Activated CD4-positive, alpha-beta memory T cell treated with anti-CD3 and anti-CD28 coated beads for 36 hours (primary cell): ENCODE results near the gene PDZD8. TPM values are rescaled to one million over a fixed set of nuclear protein-coding genes. Genes with fewer than 3 reads are reported as not detected.

ENCODE experiments used
- CTCF ChIA-PET: fragments of 350-600 bp; sonication (Branson Sonifier 250); formaldehyde crosslinking; loops from one replicate; lab custom pipeline; 2021; ENCODE audit warnings: antibody characterized with exemption, inconsistent platforms; lab: Charles Lee
- POLR2A ChIA-PET: fragments of 350-600 bp; sonication (Branson Sonifier 250); formaldehyde crosslinking; loops from one replicate; lab custom pipeline; 2021; ENCODE audit warnings: antibody characterized with exemption; lab: Charles Lee
- DNase-seq: peaks from one replicate; pipeline ENCODE4 v3.0.0-alpha.2; 2020
- H3K27ac Mint-ChIP-seq: one replicate; pipeline ENCODE4 v1.8.0; 2021; ENCODE audit warnings: mixed read lengths
- H3K27me3 Mint-ChIP-seq: one replicate; pipeline ENCODE4 v1.8.0; 2021; ENCODE audit warnings: mixed read lengths
- H3K36me3 Mint-ChIP-seq: one replicate; pipeline ENCODE4 v1.8.0; 2021; ENCODE audit warnings: mixed read lengths
- H3K4me1 Mint-ChIP-seq: one replicate; pipeline ENCODE4 v1.8.0; 2021; ENCODE audit warnings: low read depth, mixed read lengths
- H3K4me3 Mint-ChIP-seq: one replicate; pipeline ENCODE4 v1.8.0; 2021; ENCODE audit warnings: mild to moderate bottlenecking, mixed read lengths
- H3K9me3 Mint-ChIP-seq: one replicate; pipeline ENCODE4 v1.8.0; 2021; ENCODE audit warnings: mixed read lengths
- intact Hi-C: fragments of 100-400 bp; cut with micrococcal nuclease; formaldehyde crosslinking; loops from one replicate; pipeline ENCODE4 v1.15.1; 2023
- total RNA-seq, 2 experiments: library from RNA; stranded (reverse); gene quantifications; one replicate each; pipeline ENCODE4 v1.2.3, GENCODE V29; 2021

The PDZD8 gene
- total RNA-seq, result 10 to 100 TPM; 14.3 to 16.2 TPM

DNA sequence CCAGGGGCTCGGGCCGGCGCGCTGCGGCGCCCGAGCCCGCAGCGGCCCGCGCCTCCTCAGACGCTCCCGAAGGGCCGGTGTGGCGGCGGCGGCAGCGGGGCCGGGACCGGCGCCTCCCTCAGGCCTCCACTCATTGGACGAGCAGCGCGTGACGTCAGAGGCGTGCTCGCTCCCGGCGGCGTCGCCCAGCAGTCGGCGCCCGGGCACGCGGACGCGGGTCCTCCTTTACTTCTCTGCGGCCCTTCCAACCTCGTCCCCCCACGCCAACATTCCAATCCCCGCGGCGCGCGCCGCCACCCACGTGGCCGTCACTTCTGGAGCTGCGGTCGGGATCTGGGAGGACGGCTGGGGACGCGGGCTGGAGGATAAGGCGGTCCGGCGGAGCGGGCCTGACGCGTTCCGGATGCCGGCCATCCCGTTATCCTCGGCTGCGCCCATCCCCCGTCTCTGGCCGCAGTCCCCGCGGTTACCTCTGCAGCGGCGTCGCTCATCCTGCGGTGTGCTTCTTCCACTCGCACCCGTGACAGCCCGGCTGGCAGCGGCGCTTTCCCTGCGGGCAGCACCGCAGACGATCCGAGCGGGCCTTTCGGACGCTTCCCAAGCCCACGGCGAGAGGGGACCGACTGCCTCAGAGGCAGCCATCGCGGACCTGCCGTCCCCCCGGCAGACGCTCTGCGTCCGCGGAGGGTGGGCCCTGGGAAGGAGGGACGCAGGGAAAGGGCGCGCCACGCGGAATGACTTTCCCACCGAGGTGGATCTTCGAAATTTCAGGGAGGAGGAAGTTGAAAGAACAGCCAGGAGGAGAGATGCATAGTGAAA lies at the start of gene PDZD8:
TSS of gene PDZD8 (minus strand) at position 81 of the 819 bp plus-strand sequence. CDS start 213 bp downstream, outside the sequence.
- Mint-ChIP-seq H3K27ac (peak within 1 kb of the TSS; percentile 69), H3K9me3 (no peaks in the 10 kb centered on the region), H3K36me3 (peaks cover 3% of the 10 kb centered on the region), H3K4me3 (peak within 1 kb of the TSS; percentile 92), H3K4me1 (peaks cover 20% of the 10 kb centered on the region), H3K27me3 (peaks cover 12% of the 10 kb centered on the region)
- peak; percentile 91 for DNase-seq
- intact Hi-C loops, result loop anchor here (5.0 to 10.0 kb wide), 4 partner anchors 279 to 1379 kb away; partner anchors contain the start of genes CACUL1, FAM204A and RAB11FIP2
- CTCF ChIA-PET, result no interaction called here
- POLR2A ChIA-PET, result no interaction called here

- H3K27ac Mint-ChIP-seq, result no peak overlapping the region
- no peaks in the 10 kb centered on the region for H3K4me1 Mint-ChIP-seq
- POLR2A ChIA-PET, result no interaction called here
- peaks cover 6% of the 10 kb centered on the region for H3K9me3 Mint-ChIP-seq
- peaks cover 2% of the 10 kb centered on the region for H3K27me3 Mint-ChIP-seq
- no peaks in the 10 kb centered on the region for H3K36me3 Mint-ChIP-seq
- intact Hi-C loops, result no loop called here
- DNase-seq, result no peak
- CTCF ChIA-PET, result no interaction called here
- no peak overlapping the region for H3K4me3 Mint-ChIP-seq
Measured at GRCh38 chr10:117424171-117424570, 48.9 kb upstream of the PDZD8 start.

DNA sequence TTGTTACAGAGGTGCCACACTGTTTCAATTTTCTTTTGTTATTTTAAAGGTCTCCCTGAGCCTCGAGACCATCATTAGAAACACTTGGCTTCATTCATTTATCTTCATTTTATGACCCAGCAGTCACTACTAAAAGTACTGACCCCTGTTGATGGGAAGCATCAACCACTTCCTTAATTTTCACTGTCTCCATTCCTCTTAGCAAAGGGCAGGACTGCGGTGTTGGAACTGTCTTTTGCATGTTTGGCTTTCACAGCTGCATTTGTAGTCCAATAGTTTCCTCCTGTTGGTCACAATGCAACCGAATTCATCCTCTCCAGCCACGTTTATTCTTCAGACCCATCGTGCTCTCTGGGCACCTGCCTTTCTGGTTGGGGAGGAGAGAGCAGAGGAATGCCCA lies 46.7 kb upstream of the PDZD8 start:
- Mint-ChIP-seq H3K27me3 (peaks cover 2% of the 10 kb centered on the region), H3K27ac (no peak overlapping the region), H3K9me3 (peaks cover 6% of the 10 kb centered on the region), H3K36me3 (no peaks in the 10 kb centered on the region), H3K4me1 (no peaks in the 10 kb centered on the region), H3K4me3 (no peak overlapping the region)
- no peak for DNase-seq
- intact Hi-C loops, result no loop called here
- ChIA-PET POLR2A (no interaction called here), CTCF (no interaction called here)

GRCh38 chr10:117420768-117421167 lies 45.5 kb upstream of the PDZD8 start:
- POLR2A ChIA-PET, result no interaction called here
- H3K4me3 Mint-ChIP-seq, result no peak overlapping the region
- H3K36me3 Mint-ChIP-seq, result no peaks in the 10 kb centered on the region
- no peaks in the 10 kb centered on the region for H3K4me1 Mint-ChIP-seq
- DNase-seq, result no peak
- H3K27me3 Mint-ChIP-seq, result peaks cover 2% of the 10 kb centered on the region
- H3K9me3 Mint-ChIP-seq, result peaks cover 6% of the 10 kb centered on the region
- CTCF ChIA-PET, result interaction anchor here (1.2 to 2.0 kb wide), 2 partner anchors 10 to 204 kb away, joined by 3 to 5 read pairs; no protein-coding TSS in a partner anchor
- intact Hi-C loops, result no loop called here
- no peak overlapping the region for H3K27ac Mint-ChIP-seq

- no peaks in the 10 kb centered on the region for H3K36me3 Mint-ChIP-seq
- CTCF ChIA-PET, result interaction anchor here (1.0 to 2.0 kb wide), 2 partner anchors 24 to 203 kb away, joined by 3 to 5 read pairs; no protein-coding TSS in a partner anchor
- no peak overlapping the region for H3K27ac Mint-ChIP-seq
- H3K4me1 Mint-ChIP-seq, result no peaks in the 10 kb centered on the region
- no peak for DNase-seq
- H3K9me3 Mint-ChIP-seq, result peaks cover 6% of the 10 kb centered on the region
- intact Hi-C loops, result no loop called here
- POLR2A ChIA-PET, result no interaction called here
- H3K4me3 Mint-ChIP-seq, result no peak overlapping the region
- H3K27me3 Mint-ChIP-seq, result peaks cover 2% of the 10 kb centered on the region
Measured at GRCh38 chr10:117419921-117420320, 44.7 kb upstream of the PDZD8 start.

- no peaks in the 10 kb centered on the region for H3K36me3 Mint-ChIP-seq
- POLR2A ChIA-PET, result no interaction called here
- H3K27me3 Mint-ChIP-seq, result peaks cover 2% of the 10 kb centered on the region
- H3K9me3 Mint-ChIP-seq, result peaks cover 6% of the 10 kb centered on the region
- no peak overlapping the region for H3K4me3 Mint-ChIP-seq
- intact Hi-C loops, result no loop called here
- H3K27ac Mint-ChIP-seq, result no peak overlapping the region
- DNase-seq, result no peak
- CTCF ChIA-PET, result no interaction called here
- H3K4me1 Mint-ChIP-seq, result no peaks in the 10 kb centered on the region
Measured at GRCh38 chr10:117419159-117419558, 43.9 kb upstream of the PDZD8 start.

GRCh38 chr10:117418121-117418520 lies 42.9 kb upstream of the PDZD8 start:
- no peak for DNase-seq
- POLR2A ChIA-PET, result no interaction called here
- no peak overlapping the region for H3K4me3 Mint-ChIP-seq
- CTCF ChIA-PET, result no interaction called here
- no peak overlapping the region for H3K27ac Mint-ChIP-seq
- H3K36me3 Mint-ChIP-seq, result no peaks in the 10 kb centered on the region
- H3K27me3 Mint-ChIP-seq, result peaks cover 4% of the 10 kb centered on the region
- no peaks in the 10 kb centered on the region for H3K4me1 Mint-ChIP-seq
- H3K9me3 Mint-ChIP-seq, result peaks cover 6% of the 10 kb centered on the region
- intact Hi-C loops, result no loop called here

- H3K27me3 Mint-ChIP-seq, result peaks cover 4% of the 10 kb centered on the region
- POLR2A ChIA-PET, result no interaction called here
- CTCF ChIA-PET, result no interaction called here
- intact Hi-C loops, result no loop called here
- no peak for DNase-seq
- H3K4me3 Mint-ChIP-seq, result no peak overlapping the region
- H3K27ac Mint-ChIP-seq, result no peak overlapping the region
- no peaks in the 10 kb centered on the region for H3K4me1 Mint-ChIP-seq
- H3K9me3 Mint-ChIP-seq, result peaks cover 6% of the 10 kb centered on the region
- no peaks in the 10 kb centered on the region for H3K36me3 Mint-ChIP-seq
Measured at GRCh38 chr10:117417196-117417595, 42.0 kb upstream of the PDZD8 start.

DNA sequence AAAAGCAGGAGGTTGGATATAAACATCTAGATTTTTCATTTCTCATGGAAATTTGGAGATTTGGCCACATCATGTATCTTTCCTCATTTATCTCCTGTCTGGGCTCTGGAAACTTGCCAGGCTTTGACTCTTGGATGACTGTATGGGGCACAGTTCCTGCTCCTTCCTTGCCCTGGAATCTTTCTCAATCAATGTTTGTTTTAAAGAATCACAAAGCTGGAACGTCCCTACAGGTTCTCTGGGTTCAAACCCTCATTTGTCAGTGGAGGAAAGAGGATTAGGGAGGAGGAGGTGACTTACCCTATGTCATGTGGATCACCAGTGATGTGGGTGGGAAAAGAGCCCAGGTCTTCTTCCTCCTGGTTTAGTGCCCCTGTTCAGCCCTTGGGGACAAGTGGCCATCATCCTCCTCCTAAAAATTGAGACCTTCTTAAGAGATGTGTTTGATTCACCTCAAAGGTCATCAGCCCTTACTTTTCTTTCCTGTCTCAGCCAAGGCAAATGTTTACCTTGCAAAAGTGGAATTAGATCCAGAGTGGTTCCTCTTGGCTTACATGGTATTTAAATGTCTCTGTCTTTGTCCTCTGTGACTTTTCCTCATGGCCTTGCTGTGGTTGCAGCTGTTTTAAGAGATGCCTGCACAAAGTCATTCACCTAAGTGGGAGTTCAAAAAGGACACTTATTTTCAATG lies 38.8 kb upstream of the PDZD8 start:
- CTCF ChIA-PET, result no interaction called here
- Mint-ChIP-seq H3K4me3 (no peak overlapping the region), H3K4me1 (no peaks in the 10 kb centered on the region), H3K27ac (no peak overlapping the region), H3K9me3 (no peaks in the 10 kb centered on the region), H3K27me3 (peaks cover 3% of the 10 kb centered on the region), H3K36me3 (no peaks in the 10 kb centered on the region)
- intact Hi-C loops, result no loop called here
- DNase-seq, result no peak
- POLR2A ChIA-PET, result no interaction called here

- POLR2A ChIA-PET, result no interaction called here
- DNase-seq, result no peak
- intact Hi-C loops, result no loop called here
- no peaks in the 10 kb centered on the region for H3K9me3 Mint-ChIP-seq
- no peaks in the 10 kb centered on the region for H3K4me1 Mint-ChIP-seq
- CTCF ChIA-PET, result no interaction called here
- H3K36me3 Mint-ChIP-seq, result no peaks in the 10 kb centered on the region
- H3K4me3 Mint-ChIP-seq, result no peak overlapping the region
- no peak overlapping the region for H3K27ac Mint-ChIP-seq
- peaks cover 4% of the 10 kb centered on the region for H3K27me3 Mint-ChIP-seq
Measured at GRCh38 chr10:117412469-117413010, 37.3 kb upstream of the PDZD8 start.

DNA sequence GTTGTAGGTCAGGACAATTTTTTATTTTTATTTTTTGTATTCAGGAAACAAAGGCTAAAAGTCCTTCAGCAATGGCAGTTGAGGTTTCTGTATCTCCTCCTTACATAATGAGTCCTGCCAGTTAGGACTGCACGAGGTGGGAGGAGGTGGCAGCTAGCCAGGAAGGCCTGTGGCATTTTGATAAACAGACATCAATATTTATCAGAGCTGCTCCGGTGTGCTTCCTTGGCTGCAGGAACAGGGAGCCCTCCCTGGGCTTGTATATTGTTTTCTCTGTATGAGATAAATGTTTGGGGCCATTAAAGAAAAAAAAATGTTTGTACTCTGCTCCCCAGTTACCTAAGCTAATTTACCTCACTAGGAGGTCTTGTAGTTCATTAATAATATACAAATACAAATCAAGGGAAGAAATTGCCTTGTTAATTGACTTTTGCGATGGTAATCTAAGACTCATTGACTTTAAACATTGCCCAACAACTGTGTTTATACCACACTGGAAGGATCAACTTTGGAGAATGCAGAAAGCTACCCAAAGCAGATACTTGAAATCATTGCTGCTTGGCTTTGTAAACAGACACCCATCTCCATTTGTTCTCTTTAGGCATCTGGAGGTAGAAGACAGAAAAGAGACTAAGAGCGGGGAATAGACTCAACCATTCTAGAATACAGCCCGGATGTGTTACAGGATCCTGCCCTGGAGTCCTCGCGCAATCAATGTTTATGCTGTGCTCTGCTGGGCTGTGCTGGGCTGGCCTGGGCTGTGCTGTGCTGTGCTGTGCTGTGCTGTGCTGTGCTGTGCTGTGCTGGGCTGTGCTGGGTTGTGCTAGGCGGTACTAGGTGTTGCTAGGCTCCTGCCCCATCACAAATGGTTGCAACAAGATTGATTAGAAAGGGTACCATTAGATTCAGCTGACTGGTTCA lies 36.5 kb upstream of the PDZD8 start:
- POLR2A ChIA-PET, result no interaction called here
- Mint-ChIP-seq H3K9me3 (no peaks in the 10 kb centered on the region), H3K36me3 (no peaks in the 10 kb centered on the region), H3K4me3 (no peak overlapping the region), H3K27ac (no peak overlapping the region), H3K27me3 (peaks cover 7% of the 10 kb centered on the region), H3K4me1 (no peaks in the 10 kb centered on the region)
- DNase-seq, result no peak
- CTCF ChIA-PET, result no interaction called here
- intact Hi-C loops, result no loop called here
